Upper lobe of left lung (tissue), 6 donors: Measurements from ENCODE around the gene ATG7. TPM values are rescaled to one million over a fixed set of nuclear protein-coding genes. Genes with fewer than 3 reads are reported as not detected.

Experiments
- ATAC-seq, 2 donors: fragments of 200-7000 bp; cut with Tn5 transposase; one replicate each; pipeline ENCODE4 v1.9.1; 2022; ENCODE audit warnings: mild to moderate bottlenecking in 2 of 2, moderate library complexity in 2 of 2; ENCODE audit not compliant: low FRiP score in 2 of 2
- DNase-seq, 2 donors: peaks; one replicate each; pipeline ENCODE4 v3.0.0-alpha.2; 2019 to 2020
- H3K27ac ChIP-seq, 4 donors: fragments of 200-600 bp; sonication (generic); one replicate each; pipeline ENCODE4 v1.5.1; 2016 to 2019
- H3K27me3 ChIP-seq, 4 donors: fragments of 200-600 bp; sonication (generic); one replicate each; pipeline ENCODE4 v1.5.1; 2017 to 2019
- H3K36me3 ChIP-seq, 4 donors: fragments of 200-600 bp; sonication (generic); one replicate each; pipeline ENCODE4 v1.5.1; 2016 to 2019
- H3K4me1 ChIP-seq, 4 donors: fragments of 200-600 bp; sonication (generic); one replicate each; pipeline ENCODE4 v1.5.1; 2018 to 2019
- H3K4me3 ChIP-seq, 4 donors: fragments of 200-600 bp; sonication (generic); one replicate each; pipeline ENCODE4 v1.5.1; 2017 to 2019; ENCODE audit warnings: mild to moderate bottlenecking in 2 of 4, moderate library complexity in 1 of 4
- H3K9me3 ChIP-seq, 4 donors: fragments of 200-600 bp; sonication (generic); one replicate each; pipeline ENCODE4 v1.5.1; 2018 to 2019
- EP300 ChIP-seq, 4 donors: sonication (generic); formaldehyde crosslinking; IDR thresholded peaks; one replicate each; pipeline ENCODE4 v1.5.1; 2017; ENCODE audit warnings: antibody characterized with exemption in 4 of 4, control low read depth in 2 of 4
- POLR2A ChIP-seq, 4 donors: fragments of 450-650 bp; IDR thresholded peaks; one replicate each; pipeline ENCODE4 v1.5.1; 2016 to 2017; ENCODE audit warnings: antibody characterized with exemption in 4 of 4, mild to moderate bottlenecking in 2 of 4
- POLR2AphosphoS5 ChIP-seq, 2 donors: sonication (generic); formaldehyde crosslinking; IDR thresholded peaks; one replicate each; pipeline ENCODE4 v1.5.1; 2017; ENCODE audit warnings: antibody characterized with exemption in 2 of 2
- WGBS, 2 donors: methylation state at CpG; one replicate each; pipeline ENCODE4 v1.1.5; 2017 to 2018; 5-methylcytosine and 5-hydroxymethylcytosine counted together
- total RNA-seq, 6 donors: library from RNA; depleted of rRNA in 4 of 6; stranded (reverse); fragments of >200 nt in 4 of 6; gene quantifications; one replicate each; pipeline versions ENCODE4 v1.1.0 to v1.2.1, GENCODE V29; 2016 to 2021
- TF ChIP-seq, protein P1 (sequence below), 6 experiments: fragments of 450-650 bp in 4 of 6; fragments of 200-600 bp in 2 of 6; sonication (generic) in 2 of 6; IDR thresholded peaks; one replicate each; pipeline ENCODE4 v1.5.1; 2016 to 2019; ENCODE audit warnings: antibody characterized with exemption in 6 of 6
- donor health status: DM: no; HTN: no; CAD: no; lungs with moderate emphysema.
- donor health status: DM: no; HTN: yes; CAD: no; lungs with severe emphysema.

Gene ATG7
- total RNA-seq, 6 donors from 2014 or later, result 52.4 to 195 (median 74.1) TPM

DNA sequence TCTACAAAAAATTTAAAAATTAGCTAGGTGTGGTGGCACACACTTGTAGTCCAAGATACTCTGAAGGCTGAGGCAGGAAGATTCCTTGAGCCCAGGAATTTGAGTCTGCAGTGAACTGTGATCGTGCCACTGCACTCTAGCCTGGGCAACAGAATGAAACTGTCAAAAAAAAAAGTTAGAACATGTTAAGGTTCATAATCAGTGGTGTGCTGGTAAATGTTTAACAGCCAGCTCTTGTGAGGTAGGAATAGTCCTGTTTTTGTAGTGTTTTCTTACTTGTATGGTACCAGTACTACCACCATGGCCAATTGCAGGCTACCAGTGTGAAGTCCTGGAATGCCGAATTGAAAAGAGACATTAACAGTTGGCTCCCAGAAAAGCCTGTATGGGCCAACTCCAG is 50.7 kb downstream of the ATG7 start:
- ATAC-seq, result no peak
- no peak for DNase-seq
- H3K27ac ChIP-seq, result peak overlapping the region in 1 of 4 donors; percentile 45
- 80 to 88% methylated on average over 2 of the region's 2 CpGs for WGBS, 2 donors
- H3K36me3 ChIP-seq, result peaks cover 27 to 84% (median 50%) of the 10 kb centered on the region in 4 donors
- H3K4me3 ChIP-seq, result no peak overlapping the region
- no peaks in the 10 kb centered on the region for H3K27me3 ChIP-seq
- no peaks in the 10 kb centered on the region for H3K9me3 ChIP-seq
- TF ChIP-seq, protein P1, sequence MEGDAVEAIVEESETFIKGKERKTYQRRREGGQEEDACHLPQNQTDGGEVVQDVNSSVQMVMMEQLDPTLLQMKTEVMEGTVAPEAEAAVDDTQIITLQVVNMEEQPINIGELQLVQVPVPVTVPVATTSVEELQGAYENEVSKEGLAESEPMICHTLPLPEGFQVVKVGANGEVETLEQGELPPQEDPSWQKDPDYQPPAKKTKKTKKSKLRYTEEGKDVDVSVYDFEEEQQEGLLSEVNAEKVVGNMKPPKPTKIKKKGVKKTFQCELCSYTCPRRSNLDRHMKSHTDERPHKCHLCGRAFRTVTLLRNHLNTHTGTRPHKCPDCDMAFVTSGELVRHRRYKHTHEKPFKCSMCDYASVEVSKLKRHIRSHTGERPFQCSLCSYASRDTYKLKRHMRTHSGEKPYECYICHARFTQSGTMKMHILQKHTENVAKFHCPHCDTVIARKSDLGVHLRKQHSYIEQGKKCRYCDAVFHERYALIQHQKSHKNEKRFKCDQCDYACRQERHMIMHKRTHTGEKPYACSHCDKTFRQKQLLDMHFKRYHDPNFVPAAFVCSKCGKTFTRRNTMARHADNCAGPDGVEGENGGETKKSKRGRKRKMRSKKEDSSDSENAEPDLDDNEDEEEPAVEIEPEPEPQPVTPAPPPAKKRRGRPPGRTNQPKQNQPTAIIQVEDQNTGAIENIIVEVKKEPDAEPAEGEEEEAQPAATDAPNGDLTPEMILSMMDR (IDR thresholded peaks at IDR 0.05), result no peak
- TF ChIP-seq POLR2A (IDR thresholded peaks at IDR 0.05), result no peak
- TF ChIP-seq POLR2AphosphoS5 (IDR thresholded peaks at IDR 0.05), result no peak
- TF ChIP-seq EP300 (IDR thresholded peaks at IDR 0.05), result no peak
- H3K4me1 ChIP-seq, result no peaks in the 10 kb centered on the region

DNA sequence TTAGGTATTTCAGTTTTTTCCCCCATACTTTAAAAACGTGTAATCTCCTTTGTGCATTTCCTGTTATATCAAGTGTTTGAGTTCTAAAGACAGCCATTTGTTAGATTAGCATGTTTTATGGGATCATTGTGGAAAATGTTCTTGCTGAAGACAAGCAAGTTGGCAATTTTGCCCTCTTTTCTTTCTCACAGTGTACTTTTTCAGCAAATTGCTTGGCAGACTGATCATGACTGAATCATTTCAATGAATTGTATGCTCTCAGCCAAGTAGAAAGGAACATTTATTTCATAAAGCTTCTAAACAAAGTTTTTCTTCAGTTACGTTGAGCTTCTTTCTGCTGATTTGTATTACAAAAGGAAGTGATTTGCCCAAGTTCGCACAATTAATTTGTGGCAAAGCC is 51.6 kb downstream of the ATG7 start:
- no peaks in the 10 kb centered on the region for H3K9me3 ChIP-seq
- peak in 1 of 2 donors; percentile 14 for ATAC-seq
- no peak overlapping the region for H3K4me3 ChIP-seq
- no peak for DNase-seq
- no peaks in the 10 kb centered on the region for H3K4me1 ChIP-seq
- WGBS, 2 donors, result 60 to 73% methylated on average over 3 of the region's 3 CpGs
- H3K36me3 ChIP-seq, result peaks cover 20 to 79% (median 43%) of the 10 kb centered on the region in 4 donors
- H3K27ac ChIP-seq, result peak overlapping the region in 1 of 4 donors; percentile 45
- H3K27me3 ChIP-seq, result no peaks in the 10 kb centered on the region
- TF ChIP-seq POLR2A (IDR thresholded peaks at IDR 0.05) (no peak), POLR2AphosphoS5 (IDR thresholded peaks at IDR 0.05) (no peak), EP300 (IDR thresholded peaks at IDR 0.05) (no peak)
- TF ChIP-seq, protein P1 (IDR thresholded peaks at IDR 0.05), result no peak

DNA sequence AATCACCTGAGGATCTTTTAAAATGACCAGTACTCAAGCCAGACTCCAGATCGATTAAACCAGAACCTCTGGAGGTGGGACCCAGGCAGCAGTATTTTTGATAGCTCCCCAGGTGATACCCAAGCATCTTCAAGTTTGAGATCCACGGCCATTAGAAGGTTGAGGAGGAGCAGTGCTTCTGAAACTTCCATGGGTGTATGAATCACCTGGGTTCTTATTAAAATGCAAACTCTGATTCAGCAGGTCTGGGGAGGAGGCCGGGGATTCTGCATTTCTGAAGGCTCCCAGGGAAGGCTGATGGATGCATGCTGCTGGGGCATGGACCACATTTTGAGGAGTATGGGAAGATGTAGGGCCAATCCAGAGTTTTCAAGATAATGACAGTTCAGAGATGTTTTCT is 55.4 kb downstream of the ATG7 start:
- no peak for ATAC-seq

DNA sequence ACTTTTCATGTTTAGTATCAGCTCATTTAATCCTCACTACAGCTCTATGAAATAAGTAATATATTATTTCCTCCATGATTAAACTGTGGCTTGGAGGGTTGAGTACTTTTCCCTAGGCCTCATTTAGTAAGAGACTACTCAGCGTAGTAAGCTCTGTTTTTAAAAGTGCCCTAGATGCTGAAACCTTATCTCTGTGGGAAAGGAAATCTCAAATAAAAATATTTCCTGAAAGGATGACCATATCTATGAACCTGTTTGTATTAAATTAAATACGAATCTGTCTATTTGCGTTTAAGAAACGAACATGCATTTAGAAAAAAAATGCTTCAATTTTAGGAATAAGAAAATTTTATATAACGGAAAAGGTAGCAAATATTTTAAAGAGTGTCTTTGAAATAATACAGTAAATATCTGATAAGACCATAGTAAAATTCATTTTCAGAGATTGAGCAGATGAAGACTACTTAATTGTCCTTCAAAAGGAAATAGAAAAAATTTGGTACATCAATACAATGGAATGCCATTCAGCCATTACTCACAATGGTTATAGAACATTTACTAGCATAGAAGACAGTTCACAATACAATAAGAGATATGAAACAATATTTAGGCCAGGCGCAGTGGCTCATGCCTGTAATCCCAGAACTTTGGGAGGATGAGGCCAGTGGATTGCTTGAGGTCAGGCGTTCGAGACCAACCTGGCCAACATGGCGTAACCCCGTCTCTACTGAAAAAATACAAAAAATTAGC is 56.2 kb downstream of the ATG7 start:
- TF ChIP-seq, protein P1 (IDR thresholded peaks at IDR 0.05), result no peak
- TF ChIP-seq POLR2AphosphoS5 (IDR thresholded peaks at IDR 0.05), result no peak
- no peak for TF ChIP-seq POLR2A (IDR thresholded peaks at IDR 0.05)
- no peak for TF ChIP-seq EP300 (IDR thresholded peaks at IDR 0.05)
- WGBS, 2 donors, result 80 to 88% methylated on average over 10 of the region's 10 CpGs
- Histone ChIP-seq H3K9me3 (no peaks in the 10 kb centered on the region), H3K27ac (no peak overlapping the region), H3K4me1 (no peaks in the 10 kb centered on the region), H3K36me3 (peaks cover 0 to 50% (median 16%) of the 10 kb centered on the region in 4 donors), H3K27me3 (no peaks in the 10 kb centered on the region), H3K4me3 (no peak overlapping the region)
- ATAC-seq, result no peak
- no peak for DNase-seq

More for the DNA sequence above, 55.4 kb downstream of the ATG7 start:
- TF ChIP-seq POLR2AphosphoS5 (IDR thresholded peaks at IDR 0.05) (no peak), EP300 (IDR thresholded peaks at IDR 0.05) (no peak), POLR2A (IDR thresholded peaks at IDR 0.05) (no peak)
- TF ChIP-seq, protein P1 (IDR thresholded peaks at IDR 0.05), result no peak
- WGBS, 2 donors, result 89 to 94% methylated on average over 3 of the region's 3 CpGs
- Histone ChIP-seq H3K4me1 (no peaks in the 10 kb centered on the region), H3K27me3 (no peaks in the 10 kb centered on the region), H3K9me3 (no peaks in the 10 kb centered on the region), H3K27ac (no peak overlapping the region), H3K36me3 (peaks cover 0 to 51% (median 17%) of the 10 kb centered on the region in 4 donors), H3K4me3 (no peak overlapping the region)
- DNase-seq, result no peak

DNA sequence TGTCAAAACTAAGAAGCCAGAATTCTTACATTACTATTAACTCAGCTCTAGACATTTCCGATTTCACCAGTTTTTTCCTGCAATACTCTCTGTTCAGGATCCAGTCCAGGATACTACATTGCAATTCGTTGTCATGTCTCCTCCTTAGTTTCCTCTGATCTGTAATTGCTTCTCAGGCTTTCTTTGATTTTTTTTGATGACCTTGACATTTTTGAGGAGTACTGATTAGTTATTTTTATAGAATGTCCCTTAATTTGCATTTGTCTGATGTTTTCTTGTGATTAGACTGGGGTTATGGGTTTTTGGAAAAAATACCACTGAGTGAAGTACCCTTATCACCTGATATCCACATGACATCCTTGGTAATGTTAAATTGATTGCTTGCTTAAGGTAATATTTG is 57.6 kb downstream of the ATG7 start:
- Histone ChIP-seq H3K27ac (no peak overlapping the region), H3K9me3 (no peaks in the 10 kb centered on the region), H3K27me3 (no peaks in the 10 kb centered on the region), H3K4me3 (no peak overlapping the region), H3K36me3 (peaks cover 0 to 52% (median 15%) of the 10 kb centered on the region in 4 donors), H3K4me1 (no peaks in the 10 kb centered on the region)
- TF ChIP-seq EP300 (IDR thresholded peaks at IDR 0.05) (no peak), POLR2A (IDR thresholded peaks at IDR 0.05) (no peak), POLR2AphosphoS5 (IDR thresholded peaks at IDR 0.05) (no peak)
- TF ChIP-seq, protein P1 (IDR thresholded peaks at IDR 0.05), result no peak
- no peak for DNase-seq
- no peak for ATAC-seq
- WGBS, 2 donors, result 76 to 79% methylated on average over 2 of the region's 2 CpGs
